Neural progenitor cell (in vitro differentiated cells): Measurements from ENCODE around the gene FOLR3. TPM values are rescaled to one million over a fixed set of nuclear protein-coding genes. Genes with fewer than 3 reads are reported as not detected.
"Not testable (repeated sequence)": the region's sequence is repeated elsewhere in the genome, so short reads cannot be mapped to it uniquely, and the experiment has no call there.

Experiments
- DNase-seq: peaks from one replicate; pipeline ENCODE4 v3.0.0-alpha.2; 2016; ENCODE audit warnings: low spot score
- H2AFZ ChIP-seq: fragments of 200-600 bp; sonication (generic); replicated peaks from 2 replicates; pipeline ENCODE4 v1.6.1; 2016; ENCODE audit warnings: antibody characterized with exemption
- H3F3A ChIP-seq: fragments of 200-600 bp; sonication (generic); 2 replicates; pipeline ENCODE4 v1.6.1; 2016; ENCODE audit warnings: antibody characterized with exemption, low read depth
- H3K27ac ChIP-seq: fragments of 200-600 bp; sonication (generic); 2 replicates; pipeline ENCODE4 v1.5.1; 2016; ENCODE audit warnings: mild to moderate bottlenecking
- H3K27me3 ChIP-seq: fragments of 200-600 bp; sonication (generic); 2 replicates; pipeline ENCODE4 v1.6.1; 2016; ENCODE audit warnings: mild to moderate bottlenecking, moderate library complexity
- H3K36me3 ChIP-seq: fragments of 200-600 bp; sonication (generic); 2 replicates; pipeline ENCODE4 v1.5.1; 2016
- H3K4me1 ChIP-seq: fragments of 200-600 bp; sonication (generic); 2 replicates; pipeline ENCODE4 v1.6.1; 2016; ENCODE audit warnings: mixed run types
- H3K4me2 ChIP-seq: fragments of 200-600 bp; sonication (generic); 2 replicates; pipeline ENCODE4 v1.6.1; 2016
- H3K4me3 ChIP-seq: fragments of 200-600 bp; sonication (generic); 2 replicates; pipeline ENCODE4 v1.5.1; 2016
- H3K79me2 ChIP-seq: fragments of 200-600 bp; sonication (generic); 2 replicates; pipeline ENCODE4 v1.6.1; 2016; ENCODE audit warnings: low read depth
- H3K9ac ChIP-seq: fragments of 200-600 bp; sonication (generic); 2 replicates; pipeline ENCODE4 v1.6.1; 2016
- H3K9me3 ChIP-seq: fragments of 200-600 bp; sonication (generic); 2 replicates; pipeline ENCODE4 v1.5.1; 2016; ENCODE audit warnings: low read depth
- H4K20me1 ChIP-seq: fragments of 200-600 bp; sonication (generic); 2 replicates; pipeline ENCODE4 v1.6.1; 2016; ENCODE audit warnings: low read depth
- H3K27ac Mint-ChIP-seq: 3 replicates; pipeline ENCODE4 v1.8.0; 2021; ENCODE audit warnings: mixed read lengths
- H3K27me3 Mint-ChIP-seq: 2 replicates; pipeline ENCODE4 v1.8.0; 2022; ENCODE audit warnings: low read depth, mild to moderate bottlenecking, inconsistent platforms, moderate library complexity, mixed read lengths; ENCODE audit not compliant: insufficient read depth
- H3K36me3 Mint-ChIP-seq: 3 replicates; pipeline ENCODE4 v1.8.0; 2021; ENCODE audit warnings: mixed read lengths
- H3K4me1 Mint-ChIP-seq: 3 replicates; pipeline ENCODE4 v1.8.0; 2021; ENCODE audit warnings: mixed read lengths
- H3K4me3 Mint-ChIP-seq: 3 replicates; pipeline ENCODE4 v1.8.0; 2021; ENCODE audit warnings: mild to moderate bottlenecking, moderate library complexity, mixed read lengths
- H3K9me3 Mint-ChIP-seq: 3 replicates; pipeline ENCODE4 v1.8.0; 2020; ENCODE audit warnings: mixed read lengths
- CTCF ChIP-seq: fragments of 200-600 bp; sonication (generic); IDR thresholded peaks from 2 replicates; pipeline ENCODE4 v1.5.1; 2017; ENCODE audit warnings: antibody characterized with exemption, mild to moderate bottlenecking
- EZH2 ChIP-seq: fragments of 200-600 bp; sonication (generic); IDR thresholded peaks from 2 replicates; pipeline ENCODE4 v1.6.1; 2017; ENCODE audit warnings: antibody characterized with exemption, mild to moderate bottlenecking, moderate library complexity
- EZH2phosphoT487 ChIP-seq: fragments of 200-600 bp; sonication (generic); IDR thresholded peaks from 2 replicates; pipeline ENCODE4 v1.6.1; 2017; ENCODE audit warnings: antibody characterized with exemption
- total RNA-seq: library from RNA; depleted of rRNA; stranded (reverse); fragments of >200 nt; gene quantifications from 2 replicates; pipeline ENCODE4 v1.2.3, GENCODE V29; 2015; ENCODE audit warnings: low replicate concordance

Gene FOLR3
- total RNA-seq, 1 donor from 2014 or later: not detected

- Mint-ChIP-seq H3K4me3 (no peak overlapping the region), H3K4me1 (no peaks in the 10 kb centered on the region), H3K27ac (no peak overlapping the region), H3K9me3 (no peaks in the 10 kb centered on the region), H3K27me3 (peaks cover 12% of the 10 kb centered on the region), H3K36me3 (no peaks in the 10 kb centered on the region)
- H3K27ac ChIP-seq: no peak overlapping the region
- H3K9me3 ChIP-seq: no peaks in the 10 kb centered on the region
- H3K4me3 ChIP-seq: no peak overlapping the region
- no peak for TF ChIP-seq EZH2phosphoT487
- TF ChIP-seq CTCF: no peak
- TF ChIP-seq EZH2: no peak
- H4K20me1 ChIP-seq: no peaks in the 10 kb centered on the region
- no peaks in the 10 kb centered on the region for H3K4me1 ChIP-seq
- no peaks in the 10 kb centered on the region for H3F3A ChIP-seq
- no peak for DNase-seq
- H3K36me3 ChIP-seq: no peaks in the 10 kb centered on the region
- no peaks in the 10 kb centered on the region for H3K27me3 ChIP-seq
- no peaks in the 10 kb centered on the region for H3K79me2 ChIP-seq
- no peak overlapping the region for H3K4me2 ChIP-seq
- no peak overlapping the region for H2AFZ ChIP-seq
- H3K9ac ChIP-seq: no peak overlapping the region
Measured at GRCh38 chr11:72139500-72139899, 4.0 kb downstream of the FOLR3 start.

GRCh38 chr11:72140661-72141060, 5.1 kb downstream of the FOLR3 start:
- H3K27ac ChIP-seq: no peak overlapping the region
- H3K4me3 ChIP-seq: no peak overlapping the region
- H3F3A ChIP-seq: no peaks in the 10 kb centered on the region
- no peak overlapping the region for H3K4me2 ChIP-seq
- Mint-ChIP-seq H3K9me3 (no peaks in the 10 kb centered on the region), H3K27me3 (peaks cover 12% of the 10 kb centered on the region), H3K36me3 (no peaks in the 10 kb centered on the region), H3K4me1 (no peaks in the 10 kb centered on the region), H3K4me3 (no peak overlapping the region), H3K27ac (no peak overlapping the region)
- no peaks in the 10 kb centered on the region for H3K4me1 ChIP-seq
- DNase-seq: no peak
- TF ChIP-seq EZH2: no peak
- no peak for TF ChIP-seq CTCF
- no peak for TF ChIP-seq EZH2phosphoT487
- H3K9me3 ChIP-seq: no peaks in the 10 kb centered on the region
- no peaks in the 10 kb centered on the region for H3K79me2 ChIP-seq
- H4K20me1 ChIP-seq: no peaks in the 10 kb centered on the region
- H3K9ac ChIP-seq: no peak overlapping the region
- no peak overlapping the region for H2AFZ ChIP-seq
- no peaks in the 10 kb centered on the region for H3K36me3 ChIP-seq
- no peaks in the 10 kb centered on the region for H3K27me3 ChIP-seq

GRCh38 chr11:72141066-72141465, 5.5 kb downstream of the FOLR3 start:
- no peak for DNase-seq
- H3K4me3 Mint-ChIP-seq: no peak overlapping the region
- Histone ChIP-seq H3K27ac (no peak overlapping the region), H3K36me3 (no peaks in the 10 kb centered on the region), H3F3A (no peaks in the 10 kb centered on the region), H3K9ac (no peak overlapping the region), H3K4me1 (no peaks in the 10 kb centered on the region), H3K4me3 (no peak overlapping the region), H2AFZ (no peak overlapping the region), H3K9me3 (no peaks in the 10 kb centered on the region), H3K4me2 (no peak overlapping the region), H3K27me3 (no peaks in the 10 kb centered on the region), H3K79me2 (no peaks in the 10 kb centered on the region), H4K20me1 (no peaks in the 10 kb centered on the region)
- TF ChIP-seq CTCF (no peak), EZH2phosphoT487 (no peak), EZH2 (no peak)
- no peaks in the 10 kb centered on the region for H3K36me3 Mint-ChIP-seq
- H3K4me1 Mint-ChIP-seq: no peaks in the 10 kb centered on the region
- H3K9me3 Mint-ChIP-seq: no peaks in the 10 kb centered on the region
- peaks cover 9% of the 10 kb centered on the region for H3K27me3 Mint-ChIP-seq
- no peak overlapping the region for H3K27ac Mint-ChIP-seq

- H3K36me3 ChIP-seq, H3K9me3 Mint-ChIP-seq, H3K9me3 ChIP-seq, H3K4me1 Mint-ChIP-seq, H3F3A ChIP-seq, H3K79me2 ChIP-seq, H3K27ac ChIP-seq, H3K9ac ChIP-seq, H3K4me3 Mint-ChIP-seq, H2AFZ ChIP-seq, H3K27ac Mint-ChIP-seq, H3K36me3 Mint-ChIP-seq, H3K4me3 ChIP-seq, H3K27me3 ChIP-seq, H3K4me1 ChIP-seq, DNase-seq, H3K27me3 Mint-ChIP-seq, H4K20me1 ChIP-seq, H3K4me2 ChIP-seq: not testable (repeated sequence)
Measured at GRCh38 chr11:72142086-72142485, 6.6 kb downstream of the FOLR3 start.

- not testable (repeated sequence) for H4K20me1 ChIP-seq, H3K36me3 Mint-ChIP-seq, H3K9ac ChIP-seq, H3K9me3 Mint-ChIP-seq, H3K4me1 ChIP-seq, DNase-seq, H3K79me2 ChIP-seq, H3K27ac Mint-ChIP-seq, H3K36me3 ChIP-seq, H3K4me2 ChIP-seq, H3K27me3 Mint-ChIP-seq, H3K4me1 Mint-ChIP-seq, H3K4me3 ChIP-seq, H3K4me3 Mint-ChIP-seq, H3K9me3 ChIP-seq, H3K27me3 ChIP-seq, H3K27ac ChIP-seq, H2AFZ ChIP-seq, H3F3A ChIP-seq
Measured at GRCh38 chr11:72142543-72142942, 7.0 kb downstream of the FOLR3 start.
